Stimulated activated CD8-positive, alpha-beta memory T cell treated with anti-CD3 and anti-CD28 coated beads, Interleukin-4, amount 100 ng/mL, for 48 hours (primary cell): ENCODE results near the gene PEMT.
A peak's percentile ranks its signal among the peaks of the same experiment; 100 is the strongest.

ENCODE experiments used
- DNase-seq: peaks from one replicate; pipeline ENCODE4 v3.0.0-alpha.2; 2020

PEMT gene

GRCh38 chr17:17569691-17570090, 21.8 kb downstream of the PEMT start:
- DNase-seq: no peak

GRCh38 chr17:17568772-17569195, 22.7 kb downstream of the PEMT start:
- DNase-seq: peak; percentile 89

DNA sequence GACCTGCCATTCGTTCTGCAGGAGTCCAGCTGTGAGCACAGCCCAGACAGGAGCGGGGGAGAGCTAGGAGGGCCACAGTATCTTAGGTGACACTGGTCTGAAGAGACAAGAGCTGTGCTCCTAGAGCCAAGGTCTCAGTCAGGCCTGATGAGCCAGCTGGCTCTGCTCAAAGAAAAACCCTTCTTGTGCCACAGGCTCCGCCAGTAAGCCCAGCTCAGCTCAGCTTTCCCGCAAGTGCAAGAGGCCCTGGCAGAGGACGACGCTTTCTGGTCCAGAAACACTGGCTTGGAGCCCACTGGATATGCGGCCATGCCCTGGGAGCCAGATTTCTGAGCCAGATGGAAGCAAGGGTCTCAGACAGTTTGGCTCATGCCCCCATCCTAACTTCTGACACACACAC, 23.9 kb downstream of the PEMT start:
- DNase-seq: no peak

DNA sequence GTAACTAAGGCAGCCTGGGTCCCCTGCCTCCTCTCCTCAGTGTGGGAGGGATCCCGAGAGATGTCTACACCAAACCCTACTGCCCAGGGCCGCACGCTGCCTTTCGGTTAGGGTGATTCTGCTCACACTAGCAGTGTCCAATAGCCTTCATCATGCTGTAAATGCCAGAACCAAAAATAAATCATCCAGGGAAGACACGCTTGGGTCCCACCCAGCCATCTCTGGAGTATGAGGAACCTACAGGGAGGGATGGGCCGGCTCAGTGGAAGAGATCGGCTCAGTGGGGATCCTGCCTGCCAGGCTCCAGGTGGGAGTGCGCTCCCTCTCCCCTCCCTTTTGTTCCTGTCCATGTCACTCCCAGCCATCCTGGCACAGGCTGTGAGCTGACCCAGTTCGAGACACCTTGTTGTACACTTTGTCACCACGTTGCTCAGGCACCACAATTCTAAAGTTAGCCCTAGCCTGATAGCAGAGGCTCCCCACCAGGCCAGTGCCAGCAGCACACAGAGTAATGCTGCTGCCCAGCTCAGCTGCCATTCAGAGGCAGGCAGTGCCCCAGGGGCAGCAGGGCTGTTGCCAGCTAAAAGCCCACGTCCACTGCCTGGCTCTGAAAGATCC, 24.5 kb downstream of the PEMT start:
- DNase-seq: no peak

- DNase-seq: no peak
Observed at GRCh38 chr17:17565471-17566339, 25.8 kb downstream of the PEMT start.

- DNase-seq: no peak
Observed at GRCh38 chr17:17564896-17565295, 26.6 kb downstream of the PEMT start.

DNA sequence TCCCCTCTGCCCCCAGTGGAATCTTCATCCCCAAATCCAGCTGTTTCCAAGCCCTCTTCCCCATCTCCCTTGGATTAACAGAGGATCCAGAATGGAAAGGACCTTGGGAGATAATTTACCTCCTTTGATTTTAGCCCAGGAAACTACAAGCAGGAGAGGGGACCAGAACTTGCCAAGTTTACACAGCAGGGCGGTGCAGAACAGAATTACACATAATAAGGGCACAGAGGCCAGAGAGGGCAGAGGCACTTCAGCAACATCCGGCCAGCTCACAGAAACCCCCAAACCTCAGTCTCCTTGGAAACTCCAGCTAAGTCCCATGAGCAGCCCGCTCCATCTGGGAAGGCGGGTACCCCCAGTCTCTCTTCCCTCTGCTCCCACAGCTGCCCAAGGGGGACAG, 27.2 kb downstream of the PEMT start:
- DNase-seq: no peak

DNA sequence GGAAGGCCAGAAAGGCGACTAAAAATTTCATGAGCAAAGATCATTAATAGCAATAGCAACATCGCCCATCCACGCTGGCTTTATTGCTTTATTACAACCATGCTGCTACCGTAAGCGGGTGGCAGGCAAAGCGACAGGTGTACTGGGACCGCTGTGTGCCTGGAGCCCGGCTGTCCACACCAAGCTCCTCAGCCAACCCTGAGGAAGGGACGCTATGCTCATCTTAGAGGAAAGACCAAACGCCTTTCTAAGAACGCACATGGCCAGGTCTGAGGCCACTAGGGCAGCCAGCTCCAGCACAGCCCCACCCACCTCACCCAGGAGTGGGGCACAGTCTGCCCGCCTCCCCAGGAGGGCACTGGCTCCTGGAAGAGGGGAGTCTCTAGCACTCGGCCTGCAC, 28.0 kb downstream of the PEMT start:
- no peak for DNase-seq

DNA sequence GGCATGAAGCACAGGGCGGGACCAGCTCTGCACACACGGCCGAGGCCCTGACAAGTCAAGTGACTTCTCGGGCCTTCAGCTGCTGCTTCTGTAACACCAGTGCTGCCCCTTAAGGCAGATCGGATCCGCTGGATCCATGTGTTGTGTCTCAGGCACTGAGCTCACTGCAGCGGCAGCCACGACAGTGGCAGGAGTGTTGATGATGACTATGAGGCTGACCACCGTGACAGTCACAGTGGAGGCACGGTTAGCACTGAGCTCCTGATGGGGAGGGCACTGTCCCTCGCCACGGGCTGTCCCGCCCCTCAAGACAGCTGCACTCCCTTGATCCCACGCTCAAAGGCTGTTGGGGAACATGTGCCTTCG, 29.4 kb downstream of the PEMT start:
- DNase-seq: no peak

GRCh38 chr17:17561408-17562145, 29.9 kb downstream of the PEMT start:
- no peak for DNase-seq

DNA sequence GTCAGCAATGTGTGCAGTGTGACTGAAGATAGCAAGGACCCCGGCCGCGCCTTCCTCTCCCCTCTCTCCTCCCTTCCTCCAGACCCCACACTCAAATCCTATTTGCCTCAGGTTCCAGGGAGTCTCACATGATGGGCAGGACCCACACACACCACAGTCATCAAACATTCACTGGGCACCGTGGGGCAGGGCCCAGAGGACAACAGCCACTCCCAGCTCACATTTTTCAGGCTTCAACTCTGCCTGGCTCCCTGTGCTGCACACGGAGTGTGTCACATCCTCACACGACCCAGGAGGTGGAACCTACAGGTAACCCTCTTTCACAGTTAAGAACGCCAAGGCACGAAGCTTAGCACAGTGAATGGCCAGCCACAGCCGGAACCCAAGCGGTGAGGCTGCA, 30.5 kb downstream of the PEMT start:
- DNase-seq: no peak

DNA sequence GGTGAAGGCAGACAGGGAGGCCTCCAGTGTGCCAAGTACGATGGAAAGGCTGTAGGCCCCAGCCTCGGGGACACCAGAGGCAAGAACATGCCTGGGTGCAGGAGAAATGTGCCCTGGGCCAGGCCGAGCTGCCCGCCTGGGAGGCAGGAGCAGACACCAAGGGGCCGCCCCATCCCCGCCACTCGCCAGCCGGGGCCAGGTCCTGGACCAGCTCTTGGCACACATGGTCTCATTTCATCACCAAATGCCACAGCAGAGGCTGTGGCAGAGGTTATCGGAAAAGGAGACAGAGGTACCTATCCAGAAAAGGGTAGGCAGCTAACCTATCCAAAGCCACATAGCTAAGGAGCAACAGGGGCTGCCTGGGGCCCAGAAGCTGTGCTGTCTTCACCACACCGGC, 31.3 kb downstream of the PEMT start:
- DNase-seq: no peak

GRCh38 chr17:17559164-17559563, 32.3 kb downstream of the PEMT start:
- no peak for DNase-seq

DNA sequence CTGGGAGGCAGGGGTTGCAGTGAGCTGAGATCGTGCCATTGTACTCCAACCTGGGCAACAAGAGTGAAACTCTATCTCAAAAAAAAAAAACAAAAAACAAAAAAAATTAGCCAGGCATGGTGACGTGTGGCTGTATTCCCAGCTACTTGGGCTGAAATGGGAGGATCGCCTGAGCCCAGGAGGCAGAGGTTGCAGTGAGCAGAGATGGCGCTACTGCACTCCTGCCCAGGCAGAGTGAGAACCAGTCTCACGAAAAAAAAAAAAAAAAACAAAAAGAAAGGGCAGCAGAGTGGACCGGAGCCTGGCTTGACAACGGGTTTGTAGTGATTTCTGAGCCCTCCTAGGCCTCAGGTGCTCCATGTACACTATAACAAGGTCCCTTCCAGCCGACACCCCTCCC, 33.1 kb downstream of the PEMT start:
- no peak for DNase-seq

DNA sequence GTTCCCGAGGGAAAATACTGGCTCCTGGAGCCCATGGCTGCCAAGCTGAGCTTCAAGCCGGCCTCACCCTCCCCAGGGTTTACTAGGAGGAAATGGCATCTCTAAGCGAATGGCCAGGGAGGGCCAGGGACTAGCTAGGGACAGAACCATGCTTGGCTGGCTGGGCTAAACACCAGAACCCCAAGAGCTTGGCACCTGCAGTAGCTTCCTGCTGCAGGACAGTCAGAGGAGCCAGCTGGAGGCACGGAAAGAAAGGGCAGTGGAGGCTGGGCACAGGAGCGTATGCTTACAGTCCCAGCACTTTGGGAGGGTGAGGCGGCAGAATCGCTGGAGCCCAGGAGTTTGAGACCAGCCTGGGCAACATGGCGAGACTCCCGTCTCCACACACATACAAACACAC, 33.7 kb downstream of the PEMT start:
- DNase-seq: no peak

DNA sequence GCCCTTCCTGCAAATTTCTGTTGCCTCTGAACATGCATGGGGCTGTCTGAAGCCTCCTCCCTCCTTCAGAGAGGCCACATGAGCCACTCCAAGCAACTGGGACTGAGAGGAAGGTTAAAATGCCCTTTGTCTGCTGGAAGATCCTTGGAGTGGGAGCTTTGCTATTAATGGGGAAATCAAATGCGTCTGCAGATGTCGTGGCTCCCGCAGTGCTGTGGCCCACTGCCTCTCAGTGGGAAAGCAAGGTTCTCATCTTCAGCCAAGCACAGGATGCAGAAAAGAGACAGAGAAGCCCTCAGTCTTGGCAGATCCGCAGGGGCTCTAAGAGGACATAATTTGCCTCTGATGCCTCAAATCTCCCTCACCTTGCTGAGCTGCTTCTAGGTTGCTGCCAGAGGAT, 34.8 kb downstream of the PEMT start:
- DNase-seq: no peak

DNA sequence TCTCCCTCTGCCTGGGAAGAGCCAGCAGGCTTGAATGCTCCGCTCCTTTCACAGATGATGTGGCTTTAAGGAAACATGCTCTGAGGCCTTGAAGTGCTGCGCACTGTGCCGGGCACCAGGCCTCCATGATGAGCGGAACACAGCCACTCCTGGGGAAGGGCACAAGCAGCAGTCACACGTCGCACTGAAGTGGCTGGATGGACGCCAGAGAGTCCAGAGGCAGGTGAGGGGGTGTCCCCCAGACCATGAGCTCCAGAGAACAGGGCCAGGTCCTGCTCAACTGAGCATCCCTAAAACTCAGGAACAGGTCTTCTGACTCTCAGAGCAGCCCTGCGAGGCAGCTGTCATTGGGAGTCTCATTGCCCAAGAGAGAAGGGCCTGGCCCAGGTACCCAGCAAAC, 35.6 kb downstream of the PEMT start:
- no peak for DNase-seq

- DNase-seq: no peak
Observed at GRCh38 chr17:17555151-17555550, 36.4 kb downstream of the PEMT start.

DNA sequence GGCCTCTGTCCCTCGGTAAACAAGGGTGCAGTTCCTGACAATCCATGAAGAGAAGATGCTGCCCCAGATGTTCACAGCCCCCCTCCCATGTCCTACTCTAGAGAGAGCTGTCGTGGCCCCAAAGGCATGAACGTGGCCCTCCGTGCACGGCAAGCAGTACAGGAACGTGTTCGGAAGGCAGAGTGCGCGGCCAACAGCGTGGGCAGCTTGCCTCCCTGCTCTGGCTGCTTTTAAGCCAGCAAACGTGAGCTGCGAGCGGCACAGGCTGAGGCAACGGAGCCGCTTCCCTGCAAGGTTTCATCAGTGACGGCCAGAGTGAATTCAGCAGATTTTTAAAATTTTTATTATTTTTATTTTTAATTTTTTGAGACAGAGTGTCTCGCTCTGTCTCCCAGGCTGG, 37.2 kb downstream of the PEMT start:
- no peak for DNase-seq

- DNase-seq: no peak
Observed at GRCh38 chr17:17553217-17554195, 38.0 kb downstream of the PEMT start.

- DNase-seq: no peak
Observed at GRCh38 chr17:17552351-17553216, 38.9 kb downstream of the PEMT start.

- no peak for DNase-seq
Observed at GRCh38 chr17:17551361-17551760, 40.1 kb downstream of the PEMT start.
